ENCODE data around the gene ABCC2.

Gene ABCC2

DNA sequence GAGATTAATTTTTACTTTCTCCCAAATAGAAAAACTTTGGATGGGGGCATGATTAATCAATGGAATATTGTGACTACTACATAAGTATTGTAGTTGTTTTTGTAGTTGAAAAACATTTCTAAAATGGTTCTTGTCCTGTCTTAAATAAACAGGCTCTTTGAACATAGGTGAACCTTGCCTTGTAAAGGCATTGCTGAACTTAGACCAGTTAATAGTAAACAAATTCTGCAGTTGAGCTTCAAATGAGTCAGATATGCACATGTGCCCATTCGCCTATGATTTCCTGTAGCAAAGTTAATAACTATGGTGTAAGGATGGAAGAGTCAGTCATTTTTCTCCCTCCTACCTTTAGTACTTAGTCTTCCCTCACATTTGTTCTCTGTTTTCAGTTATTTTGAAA lies 27.8 kb upstream of the ABCC2 start:
- Histone ChIP-seq H3K4me3 (ENCODE audit: low read length) (no peak overlapping the region), H3K4me1 (ENCODE audit: low read length) (no peaks in the 10 kb centered on the region), H3K36me3 (replicated peaks; ENCODE audit: insufficient read depth, low read length) (peaks cover 10% of the 10 kb centered on the region; the same call in 1 of the 2 replicates), H3K9me2 (replicated peaks; ENCODE audit: insufficient read depth, low read length) (no peaks in the 10 kb centered on the region), H3K79me2 (ENCODE audit: low read length) (no peaks in the 10 kb centered on the region), H3K27ac (ENCODE audit: low read length) (no peak overlapping the region), H3K4me2 (ENCODE audit: low read depth, low read length) (no peak overlapping the region), H3K27me3 (replicated peaks; ENCODE audit: insufficient read depth, low read length) (no peaks in the 10 kb centered on the region), H3K9me3 (replicated peaks; ENCODE audit: insufficient read depth, low read length) (no peaks in the 10 kb centered on the region), H3F3A (ENCODE audit: insufficient read depth, low read length) (no peaks in the 10 kb centered on the region), H3K9ac (ENCODE audit: low read length) (no peak overlapping the region), H2AFZ (ENCODE audit: low read length) (no peak overlapping the region), H4K20me1 (ENCODE audit: insufficient read depth, low read length) (no peaks in the 10 kb centered on the region)
- DNase-seq = no peak
- TF ChIP-seq, protein P1, sequence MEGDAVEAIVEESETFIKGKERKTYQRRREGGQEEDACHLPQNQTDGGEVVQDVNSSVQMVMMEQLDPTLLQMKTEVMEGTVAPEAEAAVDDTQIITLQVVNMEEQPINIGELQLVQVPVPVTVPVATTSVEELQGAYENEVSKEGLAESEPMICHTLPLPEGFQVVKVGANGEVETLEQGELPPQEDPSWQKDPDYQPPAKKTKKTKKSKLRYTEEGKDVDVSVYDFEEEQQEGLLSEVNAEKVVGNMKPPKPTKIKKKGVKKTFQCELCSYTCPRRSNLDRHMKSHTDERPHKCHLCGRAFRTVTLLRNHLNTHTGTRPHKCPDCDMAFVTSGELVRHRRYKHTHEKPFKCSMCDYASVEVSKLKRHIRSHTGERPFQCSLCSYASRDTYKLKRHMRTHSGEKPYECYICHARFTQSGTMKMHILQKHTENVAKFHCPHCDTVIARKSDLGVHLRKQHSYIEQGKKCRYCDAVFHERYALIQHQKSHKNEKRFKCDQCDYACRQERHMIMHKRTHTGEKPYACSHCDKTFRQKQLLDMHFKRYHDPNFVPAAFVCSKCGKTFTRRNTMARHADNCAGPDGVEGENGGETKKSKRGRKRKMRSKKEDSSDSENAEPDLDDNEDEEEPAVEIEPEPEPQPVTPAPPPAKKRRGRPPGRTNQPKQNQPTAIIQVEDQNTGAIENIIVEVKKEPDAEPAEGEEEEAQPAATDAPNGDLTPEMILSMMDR (IDR thresholded peaks at IDR 0.05; ENCODE audit: low read length) = no peak
- no peak for TF ChIP-seq EZH2phosphoT487 (IDR thresholded peaks at IDR 0.05; ENCODE audit: low read length)
- no peak for TF ChIP-seq EZH2 (optimal IDR thresholded peaks at IDR 0.05; ENCODE audit: low read depth, low read length)

DNA sequence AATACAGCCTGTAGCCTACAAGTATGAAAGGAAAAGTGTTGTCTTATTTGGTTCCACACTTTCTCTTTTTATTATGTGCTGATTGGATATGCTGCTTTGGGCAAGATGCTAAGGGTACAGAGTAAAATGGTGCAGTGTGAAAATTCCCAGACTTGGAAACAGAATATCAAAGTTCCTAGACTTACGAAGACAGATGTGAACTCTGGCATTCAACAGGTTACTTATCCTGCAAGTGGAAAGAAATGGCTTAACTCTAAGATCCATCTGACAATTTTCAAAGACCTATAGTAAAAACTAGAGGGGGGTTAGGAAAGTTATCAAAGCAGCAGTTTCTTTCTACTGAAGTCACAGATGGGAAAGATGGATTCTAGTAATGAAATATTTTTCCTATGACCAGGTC lies 26.3 kb upstream of the ABCC2 start:
- H3K27me3 ChIP-seq (replicated peaks; ENCODE audit: insufficient read depth, low read length) = no peaks in the 10 kb centered on the region
- TF ChIP-seq EZH2phosphoT487 (IDR thresholded peaks at IDR 0.05; ENCODE audit: low read length) = no peak
- TF ChIP-seq EZH2 (optimal IDR thresholded peaks at IDR 0.05; ENCODE audit: low read depth, low read length) = no peak
- TF ChIP-seq, protein P1 (IDR thresholded peaks at IDR 0.05; ENCODE audit: low read length) = no peak
- H3K4me1 ChIP-seq (ENCODE audit: low read length) = no peaks in the 10 kb centered on the region
- H2AFZ ChIP-seq (ENCODE audit: low read length) = no peak overlapping the region
- no peak overlapping the region for H3K9ac ChIP-seq (ENCODE audit: low read length)
- no peak overlapping the region for H3K27ac ChIP-seq (ENCODE audit: low read length)
- H3K4me3 ChIP-seq (ENCODE audit: low read length) = no peak overlapping the region
- H3K9me2 ChIP-seq (replicated peaks; ENCODE audit: insufficient read depth, low read length) = no peaks in the 10 kb centered on the region
- H4K20me1 ChIP-seq (ENCODE audit: insufficient read depth, low read length) = no peaks in the 10 kb centered on the region
- H3F3A ChIP-seq (ENCODE audit: insufficient read depth, low read length) = no peaks in the 10 kb centered on the region
- no peak overlapping the region for H3K4me2 ChIP-seq (ENCODE audit: low read depth, low read length)
- DNase-seq = no peak
- H3K79me2 ChIP-seq (ENCODE audit: low read length) = no peaks in the 10 kb centered on the region
- no peaks in the 10 kb centered on the region for H3K9me3 ChIP-seq (replicated peaks; ENCODE audit: insufficient read depth, low read length)
- peaks cover 6% of the 10 kb centered on the region; the same call in 1 of the 2 replicates for H3K36me3 ChIP-seq (replicated peaks; ENCODE audit: insufficient read depth, low read length)

DNA sequence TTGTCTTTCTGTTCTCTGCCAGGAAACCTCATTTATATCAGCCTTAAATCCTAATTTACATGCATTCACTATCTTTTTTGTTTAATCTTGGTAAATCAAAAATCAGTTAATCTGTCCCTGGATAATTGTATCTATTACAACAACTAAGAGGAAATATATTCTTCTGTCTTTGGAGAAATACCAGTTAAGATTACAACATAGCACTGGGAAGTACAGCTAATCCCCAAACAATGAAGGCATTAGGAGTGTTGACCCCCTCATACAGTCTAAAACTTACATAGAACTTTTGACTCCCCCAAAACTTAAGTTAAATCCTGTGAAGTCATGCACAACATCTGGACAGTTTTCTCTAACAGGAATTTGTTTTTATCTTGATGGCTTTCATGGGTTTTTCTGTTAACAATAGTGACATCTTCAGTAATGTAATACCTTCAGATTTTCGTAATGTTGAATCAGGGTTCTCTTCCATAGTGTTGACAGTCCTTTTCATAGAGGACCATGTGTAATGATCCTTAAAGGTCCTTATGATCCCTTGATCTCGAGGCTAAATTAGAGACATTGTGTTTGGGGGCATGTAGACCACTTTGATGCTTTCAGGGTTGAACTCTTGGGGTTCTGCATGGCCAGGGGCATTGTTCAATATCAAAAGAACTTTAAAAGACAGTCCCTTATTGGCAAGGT lies 24.1 kb upstream of the ABCC2 start:
- H3K79me2 ChIP-seq (ENCODE audit: low read length) = no peaks in the 10 kb centered on the region
- DNase-seq = no peak
- no peaks in the 10 kb centered on the region for H3K27me3 ChIP-seq (replicated peaks; ENCODE audit: insufficient read depth, low read length)
- H3F3A ChIP-seq (ENCODE audit: insufficient read depth, low read length) = no peaks in the 10 kb centered on the region
- no peak overlapping the region for H3K4me3 ChIP-seq (ENCODE audit: low read length)
- H3K4me2 ChIP-seq (ENCODE audit: low read depth, low read length) = no peak overlapping the region
- no peak overlapping the region for H3K27ac ChIP-seq (ENCODE audit: low read length)
- H4K20me1 ChIP-seq (ENCODE audit: insufficient read depth, low read length) = no peaks in the 10 kb centered on the region
- H3K9me3 ChIP-seq (replicated peaks; ENCODE audit: insufficient read depth, low read length) = no peaks in the 10 kb centered on the region
- H3K9me2 ChIP-seq (replicated peaks; ENCODE audit: insufficient read depth, low read length) = no peaks in the 10 kb centered on the region
- H3K4me1 ChIP-seq (ENCODE audit: low read length) = no peaks in the 10 kb centered on the region
- H3K9ac ChIP-seq (ENCODE audit: low read length) = no peak overlapping the region
- TF ChIP-seq EZH2phosphoT487 (IDR thresholded peaks at IDR 0.05; ENCODE audit: low read length) (no peak), EZH2 (optimal IDR thresholded peaks at IDR 0.05; ENCODE audit: low read depth, low read length) (no peak)
- TF ChIP-seq, protein P1 (IDR thresholded peaks at IDR 0.05; ENCODE audit: low read length) = no peak
- H2AFZ ChIP-seq (ENCODE audit: low read length) = no peak overlapping the region
- H3K36me3 ChIP-seq (replicated peaks; ENCODE audit: insufficient read depth, low read length) = 0 out of 2 replicates have a peak, but pooled peaks cover 6% of the 10 kb centered on the region

All from MM.1S (cell line).